Activated CD8-positive, alpha-beta memory T cell treated with anti-CD3 and anti-CD28 coated beads, Interleukin-2, amount 10 ng/mL, durations not matched to agents 7 days and 5 days (primary cell): ENCODE data around the gene MEAK7. TPM values are rescaled to one million over a fixed set of nuclear protein-coding genes. Genes with fewer than 3 reads are reported as not detected.

Experiments
- ATAC-seq: fragments of 150-1000 bp; cut with Tn5 transposase; one replicate; pipeline ENCODE4 v1.10.0; 2021; ENCODE audit warnings: moderate library complexity
- CTCF ChIA-PET: fragments of 350-600 bp; sonication (Branson Sonifier 250); formaldehyde crosslinking; loops from one replicate; lab custom pipeline; 2021; ENCODE audit warnings: antibody characterized with exemption; lab: Charles Lee
- DNase-seq: peaks from one replicate; pipeline ENCODE4 v3.0.0-alpha.2; 2020
- H3K27ac Mint-ChIP-seq: one replicate; pipeline ENCODE4 v1.8.0; 2021; ENCODE audit warnings: mild to moderate bottlenecking, mixed read lengths
- H3K27me3 Mint-ChIP-seq: one replicate; pipeline ENCODE4 v1.8.0; 2021; ENCODE audit warnings: mixed read lengths
- H3K36me3 Mint-ChIP-seq: one replicate; pipeline ENCODE4 v1.8.0; 2021; ENCODE audit warnings: mild to moderate bottlenecking, mixed read lengths
- H3K4me1 Mint-ChIP-seq: one replicate; pipeline ENCODE4 v1.8.0; 2021; ENCODE audit warnings: mixed read lengths
- H3K4me3 Mint-ChIP-seq: one replicate; pipeline ENCODE4 v1.8.0; 2021; ENCODE audit warnings: mild to moderate bottlenecking, moderate library complexity, mixed read lengths
- H3K9me3 Mint-ChIP-seq: one replicate; pipeline ENCODE4 v1.8.0; 2022; ENCODE audit warnings: low read depth, mixed read lengths
- total RNA-seq, 2 experiments: library from RNA; stranded (reverse); gene quantifications; one replicate each; pipeline ENCODE4 v1.2.3, GENCODE V29; 2021

MEAK7 gene
- total RNA-seq, 2 experiments from 2014 or later = 37.9 to 73.9 TPM

DNA sequence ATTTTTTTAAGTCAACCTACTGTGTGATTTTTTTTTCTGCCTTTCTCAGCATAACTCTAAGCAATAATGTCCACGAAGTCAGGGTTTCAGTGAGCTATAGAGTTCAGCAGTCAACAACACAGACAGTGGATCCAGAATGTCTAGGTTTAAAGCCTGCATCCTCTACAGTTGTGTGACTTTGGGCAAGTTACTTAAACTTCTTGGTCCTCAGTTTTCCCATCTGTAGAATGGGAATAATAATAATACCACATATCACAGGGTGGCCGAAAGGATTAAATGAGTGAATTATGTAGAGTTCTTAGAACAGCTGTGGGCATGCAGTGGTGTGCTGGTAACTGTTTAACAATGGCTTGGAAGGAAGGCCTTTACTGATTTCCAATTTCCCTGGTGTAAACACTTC lies 38.8 kb upstream of the MEAK7 start:
- CTCF ChIA-PET = interaction anchor here (1.4 to 1.5 kb wide), 2 partner anchors 10 to 24 kb away, joined by 4 to 5 read pairs; no protein-coding TSS in a partner anchor
- H3K27me3 Mint-ChIP-seq = no peaks in the 10 kb centered on the region
- peak overlapping the region; percentile 39 for H3K27ac Mint-ChIP-seq
- DNase-seq (no peak), ATAC-seq (no peak)
- no peak overlapping the region for H3K4me3 Mint-ChIP-seq
- no peaks in the 10 kb centered on the region for H3K9me3 Mint-ChIP-seq
- H3K36me3 Mint-ChIP-seq = peaks cover 44% of the 10 kb centered on the region
- peaks cover 41% of the 10 kb centered on the region for H3K4me1 Mint-ChIP-seq

DNA sequence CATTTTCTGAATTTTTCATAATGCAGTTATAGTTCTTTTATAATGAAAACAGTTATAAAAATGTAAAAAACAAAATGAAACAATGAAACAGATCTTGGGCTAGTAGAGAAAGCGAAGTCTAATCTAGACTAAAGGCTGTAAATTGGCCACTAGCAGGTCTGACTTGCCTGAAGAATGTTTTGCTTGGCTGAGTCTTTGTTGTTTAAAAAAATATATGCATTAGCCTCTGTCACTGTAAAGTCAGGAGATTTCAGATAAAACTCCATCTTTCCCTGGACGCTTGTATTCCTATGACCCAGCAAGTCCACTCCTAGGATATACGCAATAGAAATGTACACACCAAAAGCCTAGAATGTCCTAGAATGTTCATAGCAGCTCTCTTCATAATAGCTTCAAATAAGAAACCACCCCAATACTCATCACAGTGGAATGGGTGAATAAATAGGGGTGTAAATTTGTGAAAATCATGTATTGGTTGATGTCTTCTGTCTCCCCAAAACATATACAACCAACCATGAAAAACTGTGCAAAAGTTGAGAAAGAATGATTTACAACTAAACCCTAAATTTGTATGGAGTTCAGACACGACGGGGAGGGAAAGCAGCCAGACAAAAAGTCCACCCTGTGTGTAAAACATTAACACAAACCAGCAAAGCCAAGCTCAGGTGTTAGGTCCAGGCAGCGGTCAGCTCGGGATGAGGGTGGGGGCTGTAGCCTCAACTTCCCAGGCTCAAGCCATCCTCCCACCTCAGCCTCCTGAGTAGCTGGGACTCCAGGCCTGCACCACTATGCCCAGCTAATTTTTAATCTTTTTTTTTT lies 37.7 kb upstream of the MEAK7 start:
- H3K27me3 Mint-ChIP-seq = no peaks in the 10 kb centered on the region
- H3K9me3 Mint-ChIP-seq = no peaks in the 10 kb centered on the region
- DNase-seq (no peak), ATAC-seq (no peak)
- peaks cover 34% of the 10 kb centered on the region for H3K4me1 Mint-ChIP-seq
- CTCF ChIA-PET = interaction anchor here (1.0 to 1.5 kb wide), 4 partner anchors 11 to 80 kb away, joined by 3 to 5 read pairs (median 4); no protein-coding TSS in a partner anchor
- H3K27ac Mint-ChIP-seq = no peak overlapping the region
- H3K36me3 Mint-ChIP-seq = peaks cover 45% of the 10 kb centered on the region
- H3K4me3 Mint-ChIP-seq = no peak overlapping the region

DNA sequence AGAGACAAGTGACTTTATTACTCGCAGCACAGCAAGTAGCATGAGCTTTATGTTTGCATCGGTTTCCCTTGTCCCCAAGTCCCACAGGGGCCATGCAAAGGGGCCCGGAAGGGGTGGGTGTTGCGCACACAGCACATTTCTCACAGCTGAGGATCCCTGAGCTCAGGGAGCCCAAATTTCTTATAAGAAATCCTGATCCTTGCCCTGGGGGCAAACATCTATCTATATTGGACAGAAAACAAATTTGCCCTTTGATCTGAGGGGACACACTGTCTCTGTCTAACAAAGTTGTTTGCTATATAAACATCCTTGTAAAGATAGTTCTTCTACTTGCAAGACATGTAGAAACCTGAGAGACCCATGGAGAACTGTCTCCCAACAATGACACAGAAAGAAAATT lies 35.7 kb upstream of the MEAK7 start:
- CTCF ChIA-PET = interaction anchor here (1.1 to 1.6 kb wide), 5 partner anchors 10 to 83 kb away, joined by 3 to 7 read pairs (median 3); no protein-coding TSS in a partner anchor
- Mint-ChIP-seq H3K4me1 (peaks cover 31% of the 10 kb centered on the region), H3K36me3 (peaks cover 40% of the 10 kb centered on the region), H3K9me3 (no peaks in the 10 kb centered on the region), H3K27me3 (no peaks in the 10 kb centered on the region), H3K4me3 (no peak overlapping the region), H3K27ac (peak overlapping the region; percentile 1)
- ATAC-seq (no peak), DNase-seq (no peak)

DNA sequence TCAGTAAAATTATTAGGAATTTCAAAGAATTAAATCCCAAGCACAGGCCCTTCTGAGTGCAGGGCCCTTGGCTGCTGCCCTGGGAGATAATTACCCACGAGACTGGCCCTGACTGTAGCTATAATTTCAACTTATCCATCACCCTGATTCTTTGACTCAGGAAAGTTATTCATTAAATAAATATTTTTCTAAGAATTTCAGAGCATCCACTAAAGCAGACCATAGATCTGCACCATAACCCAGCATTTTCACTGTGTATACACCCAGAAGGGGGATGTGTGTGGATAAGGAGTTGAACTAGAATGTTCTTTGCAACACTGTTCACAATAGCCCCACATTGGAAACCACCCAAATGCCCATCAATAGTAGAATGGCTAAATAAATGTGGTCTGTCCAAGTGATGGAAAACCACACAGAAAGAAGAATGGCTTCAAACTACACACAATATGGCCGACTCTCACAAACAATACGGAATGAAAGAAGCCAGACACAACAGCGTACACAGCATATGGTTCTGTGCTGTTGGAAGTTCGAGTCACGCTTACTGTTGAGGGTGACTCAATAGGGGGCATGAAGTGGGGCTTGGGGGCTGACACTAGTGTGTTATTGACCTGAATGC lies 33.9 kb upstream of the MEAK7 start:
- ATAC-seq (no peak), DNase-seq (no peak)
- H3K4me3 Mint-ChIP-seq = no peak overlapping the region
- H3K9me3 Mint-ChIP-seq = no peaks in the 10 kb centered on the region
- peaks cover 31% of the 10 kb centered on the region for H3K36me3 Mint-ChIP-seq
- CTCF ChIA-PET = no interaction called here
- H3K27ac Mint-ChIP-seq = no peak overlapping the region
- peaks cover 23% of the 10 kb centered on the region for H3K4me1 Mint-ChIP-seq
- no peaks in the 10 kb centered on the region for H3K27me3 Mint-ChIP-seq

DNA sequence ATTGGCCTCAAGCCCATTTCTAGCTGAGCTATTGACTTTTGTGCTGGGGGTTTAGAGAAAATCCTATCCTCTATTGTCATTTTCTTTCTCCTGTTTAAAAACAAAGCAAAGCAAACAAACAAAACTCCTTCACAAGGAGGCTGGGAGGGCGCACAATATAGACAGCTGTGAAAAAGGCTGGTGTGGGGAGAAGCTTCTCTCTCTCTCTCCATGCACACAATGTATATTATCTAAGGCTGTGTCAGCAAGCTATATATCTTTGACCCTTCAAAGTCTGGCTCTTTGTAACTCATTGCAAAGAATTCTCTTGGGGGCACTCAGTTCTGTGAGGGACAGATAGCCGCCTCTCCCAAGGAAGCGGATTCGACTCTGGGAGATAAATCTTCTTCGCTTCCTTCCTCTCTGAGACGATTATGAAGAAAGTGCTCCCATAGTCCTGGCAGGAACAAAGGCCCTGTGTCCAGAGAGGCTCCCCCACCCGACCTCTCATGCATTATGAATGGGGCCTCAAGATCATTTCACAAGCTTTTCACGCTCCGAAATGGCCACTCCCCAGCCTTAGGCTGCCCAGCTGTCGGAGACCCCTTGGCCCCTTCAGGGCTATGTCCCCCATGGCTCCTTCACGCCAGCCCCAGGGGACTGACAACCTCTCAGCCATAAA lies 33.2 kb upstream of the MEAK7 start:
- H3K4me1 Mint-ChIP-seq = peaks cover 26% of the 10 kb centered on the region
- DNase-seq (no peak), ATAC-seq (no peak)
- CTCF ChIA-PET = interaction anchor here (0.8 kb wide), 1 partner anchor 200 kb away, joined by 3 read pairs; no protein-coding TSS in a partner anchor
- H3K9me3 Mint-ChIP-seq = no peaks in the 10 kb centered on the region
- peaks cover 33% of the 10 kb centered on the region for H3K36me3 Mint-ChIP-seq
- no peak overlapping the region for H3K27ac Mint-ChIP-seq
- no peaks in the 10 kb centered on the region for H3K27me3 Mint-ChIP-seq
- no peak overlapping the region for H3K4me3 Mint-ChIP-seq

DNA sequence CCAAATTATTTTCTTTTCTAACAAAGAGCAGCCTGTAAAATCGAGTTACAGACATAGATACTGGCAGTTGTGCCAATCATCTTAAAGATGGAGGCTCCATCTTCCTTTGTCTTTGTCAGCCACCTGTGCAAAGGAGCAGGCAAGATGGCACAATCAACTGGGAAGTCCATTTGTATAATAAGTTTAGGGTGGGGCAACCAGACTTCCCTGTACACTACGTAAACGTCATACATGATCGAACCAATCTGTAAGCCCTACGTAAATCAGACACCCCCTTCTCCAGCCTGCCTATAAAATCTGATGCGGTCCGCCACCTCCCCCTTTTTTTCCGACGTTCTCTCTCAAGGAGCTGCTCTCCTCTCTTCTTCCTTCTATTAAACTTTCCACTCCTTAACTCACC lies 31.4 kb upstream of the MEAK7 start:
- peaks cover 23% of the 10 kb centered on the region for H3K4me1 Mint-ChIP-seq
- CTCF ChIA-PET = no interaction called here
- no peak overlapping the region for H3K4me3 Mint-ChIP-seq
- no peaks in the 10 kb centered on the region for H3K27me3 Mint-ChIP-seq
- no peak for DNase-seq
- peaks cover 5% of the 10 kb centered on the region for H3K9me3 Mint-ChIP-seq
- no peak for ATAC-seq
- peaks cover 46% of the 10 kb centered on the region for H3K36me3 Mint-ChIP-seq
- no peak overlapping the region for H3K27ac Mint-ChIP-seq

DNA sequence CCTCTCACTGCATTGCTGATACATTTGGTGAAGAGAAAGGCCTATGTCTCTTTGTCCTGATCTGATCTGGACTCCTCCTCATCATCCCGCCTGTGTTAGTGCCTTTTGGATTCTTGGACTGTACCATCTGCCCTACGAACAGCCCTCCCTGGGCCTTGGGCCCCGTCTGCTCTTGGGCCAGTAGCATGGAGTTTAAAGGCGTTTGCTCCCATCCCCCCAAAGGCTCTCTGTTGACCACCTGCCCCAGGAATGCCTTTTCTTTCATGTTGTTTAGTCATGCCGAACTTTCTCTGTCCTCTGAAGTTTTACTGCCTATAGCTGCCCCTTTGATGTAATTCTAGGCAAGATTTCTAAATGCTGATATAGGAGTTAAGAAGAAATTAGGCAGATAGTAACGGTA lies 30.9 kb upstream of the MEAK7 start:
- Mint-ChIP-seq H3K36me3 (peaks cover 50% of the 10 kb centered on the region), H3K27ac (no peak overlapping the region), H3K9me3 (peaks cover 7% of the 10 kb centered on the region), H3K27me3 (no peaks in the 10 kb centered on the region), H3K4me1 (peaks cover 23% of the 10 kb centered on the region), H3K4me3 (no peak overlapping the region)
- no peak for ATAC-seq
- CTCF ChIA-PET = no interaction called here
- no peak for DNase-seq

DNA sequence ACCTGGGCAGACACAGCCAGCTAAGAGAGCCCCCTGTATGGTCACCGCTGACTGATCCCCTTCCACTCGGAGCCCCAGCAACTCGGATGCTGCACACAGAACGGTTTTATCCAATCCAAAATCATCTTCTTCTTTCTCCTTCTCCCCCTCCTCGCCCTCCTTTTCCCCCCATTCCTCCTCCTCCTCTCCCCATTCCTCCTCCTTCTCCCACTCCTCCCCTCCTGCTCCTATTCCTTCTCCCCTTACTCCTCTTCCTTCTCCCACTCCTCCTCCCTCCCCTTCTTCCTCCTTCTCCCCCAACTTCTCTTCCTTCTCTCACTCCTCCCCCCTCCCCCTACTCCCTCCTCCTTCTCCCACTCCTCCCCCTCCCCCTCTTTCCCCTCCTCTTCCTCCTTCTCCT lies 30.4 kb upstream of the MEAK7 start:
- DNase-seq (no peak), ATAC-seq (no peak)
- peaks cover 22% of the 10 kb centered on the region for H3K4me1 Mint-ChIP-seq
- no peaks in the 10 kb centered on the region for H3K27me3 Mint-ChIP-seq
- peaks cover 13% of the 10 kb centered on the region for H3K9me3 Mint-ChIP-seq
- peaks cover 55% of the 10 kb centered on the region for H3K36me3 Mint-ChIP-seq
- no peak overlapping the region for H3K27ac Mint-ChIP-seq
- no peak overlapping the region for H3K4me3 Mint-ChIP-seq
- CTCF ChIA-PET = no interaction called here

DNA sequence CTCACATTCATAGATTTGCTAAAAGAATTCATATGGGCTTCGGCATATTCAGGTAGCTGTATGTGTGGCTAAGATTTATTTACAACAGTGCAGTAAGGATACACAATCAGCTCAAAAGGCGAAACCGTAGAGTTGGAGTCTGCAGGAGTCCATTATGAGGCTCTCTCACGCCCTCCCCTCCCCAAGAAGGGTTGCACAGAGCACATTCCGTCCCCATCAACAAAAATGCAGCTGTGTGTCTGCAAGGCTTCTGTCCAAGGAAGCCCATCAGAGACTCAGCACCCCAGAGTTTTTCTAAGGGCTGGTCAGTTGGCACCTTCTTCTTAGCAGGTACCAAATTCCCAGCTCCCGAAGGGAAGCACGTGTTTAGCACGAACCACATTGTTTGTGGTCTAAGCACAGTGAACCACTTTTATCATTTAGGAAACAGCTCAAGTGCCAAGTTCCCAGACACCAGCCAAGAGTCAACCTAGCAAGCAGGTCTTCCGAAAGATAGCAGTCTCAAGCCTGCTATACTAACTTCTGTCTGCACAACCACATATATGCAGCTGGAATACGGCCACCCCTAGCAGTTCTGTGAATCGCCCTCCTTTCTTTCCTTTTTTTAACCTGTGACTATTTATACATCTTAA lies 28.5 kb upstream of the MEAK7 start:
- peaks cover 20% of the 10 kb centered on the region for H3K9me3 Mint-ChIP-seq
- peaks cover 29% of the 10 kb centered on the region for H3K4me1 Mint-ChIP-seq
- no peak for ATAC-seq
- no peak overlapping the region for H3K27ac Mint-ChIP-seq
- no peak overlapping the region for H3K4me3 Mint-ChIP-seq
- no peaks in the 10 kb centered on the region for H3K27me3 Mint-ChIP-seq
- CTCF ChIA-PET = interaction anchor here (1.3 to 1.6 kb wide), 2 partner anchors 13 to 16 kb away, joined by 4 to 5 read pairs; no protein-coding TSS in a partner anchor
- DNase-seq = no peak
- peaks cover 61% of the 10 kb centered on the region for H3K36me3 Mint-ChIP-seq

DNA sequence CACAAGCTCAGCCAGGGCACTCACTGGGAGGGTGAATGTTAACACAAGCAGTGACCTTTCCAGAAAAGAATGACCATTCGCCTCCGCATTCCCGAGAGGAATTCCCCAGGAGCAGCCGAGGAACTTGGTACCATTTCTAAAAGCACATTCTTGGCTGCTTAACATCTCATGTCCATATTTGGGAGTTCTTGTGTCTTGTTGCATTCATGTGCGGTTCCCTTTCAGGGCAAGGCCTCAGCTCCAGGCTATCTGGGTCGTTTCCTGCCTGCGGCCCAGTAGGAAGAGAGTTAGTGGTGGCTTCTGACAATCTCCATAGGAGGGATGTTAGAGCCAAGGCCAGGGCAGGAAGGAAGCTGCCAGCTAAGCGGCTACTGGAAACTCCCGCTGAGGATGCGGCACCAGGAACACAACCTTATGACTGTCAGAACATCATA lies 27.8 kb upstream of the MEAK7 start:
- H3K4me3 Mint-ChIP-seq = no peak overlapping the region
- DNase-seq (no peak), ATAC-seq (no peak)
- peaks cover 55% of the 10 kb centered on the region for H3K36me3 Mint-ChIP-seq
- H3K27me3 Mint-ChIP-seq = no peaks in the 10 kb centered on the region
- peaks cover 33% of the 10 kb centered on the region for H3K4me1 Mint-ChIP-seq
- H3K27ac Mint-ChIP-seq = no peak overlapping the region
- CTCF ChIA-PET = interaction anchor here (1.3 to 1.6 kb wide), 2 partner anchors 12 to 17 kb away, joined by 4 to 5 read pairs; no protein-coding TSS in a partner anchor
- H3K9me3 Mint-ChIP-seq = peaks cover 20% of the 10 kb centered on the region

DNA sequence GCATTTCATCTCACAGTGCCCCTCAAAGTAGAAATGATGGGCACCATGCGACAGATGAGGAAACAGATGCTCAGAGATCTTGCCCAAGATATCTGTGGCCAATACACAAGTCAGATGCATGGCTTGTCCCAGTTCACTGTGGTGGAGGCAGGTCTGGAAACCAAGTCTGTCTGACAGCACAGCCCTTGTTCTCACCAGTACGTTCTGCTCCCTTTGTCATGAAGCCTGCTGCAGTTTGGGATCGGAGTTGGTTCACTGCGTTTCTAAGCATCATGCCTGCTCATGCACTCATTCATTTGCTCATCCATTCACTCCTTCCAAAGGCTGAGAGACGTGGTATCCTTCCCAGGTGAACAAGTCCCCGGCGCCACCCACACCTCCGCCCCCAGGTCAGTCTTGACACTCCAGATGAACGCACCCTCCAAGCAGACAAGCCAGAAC lies 27.2 kb upstream of the MEAK7 start:
- ATAC-seq = no peak
- no peak for DNase-seq
- CTCF ChIA-PET = no interaction called here
- Mint-ChIP-seq H3K4me3 (no peak overlapping the region), H3K4me1 (peaks cover 36% of the 10 kb centered on the region), H3K36me3 (peaks cover 55% of the 10 kb centered on the region), H3K27ac (no peak overlapping the region), H3K27me3 (no peaks in the 10 kb centered on the region), H3K9me3 (peaks cover 20% of the 10 kb centered on the region)

DNA sequence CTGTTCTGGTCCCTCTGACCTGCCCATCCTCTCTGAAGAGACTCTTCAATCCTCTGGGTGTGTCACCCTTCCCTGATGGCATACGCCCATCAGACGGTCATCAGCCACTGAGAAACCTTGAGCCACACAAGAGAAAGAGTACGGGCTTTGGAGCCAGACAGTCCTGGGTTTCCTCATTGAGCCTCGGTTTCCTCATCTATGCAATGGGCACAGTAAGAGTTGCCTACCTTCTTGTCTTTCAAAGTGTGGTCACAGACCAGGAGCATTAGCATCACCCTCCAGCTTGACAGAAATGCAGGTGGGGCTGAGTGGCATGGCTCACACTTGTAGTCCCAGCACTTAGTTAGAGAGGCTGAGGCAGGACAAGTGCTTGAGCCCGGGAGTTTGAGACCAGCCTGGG lies 26.1 kb upstream of the MEAK7 start:
- Mint-ChIP-seq H3K9me3 (peaks cover 20% of the 10 kb centered on the region), H3K36me3 (peaks cover 56% of the 10 kb centered on the region), H3K27ac (no peak overlapping the region), H3K27me3 (no peaks in the 10 kb centered on the region), H3K4me1 (peaks cover 39% of the 10 kb centered on the region), H3K4me3 (no peak overlapping the region)
- CTCF ChIA-PET = no interaction called here
- ATAC-seq = no peak
- no peak for DNase-seq

DNA sequence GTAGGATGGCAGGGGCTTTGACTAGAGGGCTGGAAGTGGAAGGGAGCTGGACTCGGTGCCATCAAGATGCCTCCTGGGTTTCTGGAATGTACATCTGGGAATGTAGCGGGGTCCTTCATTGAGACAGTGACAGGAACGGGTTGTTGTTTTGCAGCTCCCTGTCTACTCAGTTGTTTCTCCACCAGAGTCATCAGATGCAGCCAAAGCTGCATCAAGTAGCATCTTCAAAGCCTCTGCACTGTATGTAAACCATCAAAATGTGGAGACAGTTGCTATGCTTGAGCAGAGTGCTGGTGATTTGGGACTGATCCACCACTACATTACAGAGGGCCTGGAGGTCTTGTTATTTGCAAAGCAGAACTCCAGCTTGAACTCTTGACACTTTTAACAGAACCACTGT lies 25.1 kb upstream of the MEAK7 start:
- no peak for DNase-seq
- no peak overlapping the region for H3K4me3 Mint-ChIP-seq
- peaks cover 55% of the 10 kb centered on the region for H3K36me3 Mint-ChIP-seq

More for the DNA sequence above, 25.1 kb upstream of the MEAK7 start:
- Mint-ChIP-seq H3K4me1 (peaks cover 44% of the 10 kb centered on the region), H3K27ac (no peak overlapping the region), H3K27me3 (no peaks in the 10 kb centered on the region), H3K9me3 (peaks cover 20% of the 10 kb centered on the region)
- ATAC-seq = no peak
- CTCF ChIA-PET = interaction anchor here (1.0 to 2.4 kb wide), 4 partner anchors 10 to 19 kb away, joined by 3 to 7 read pairs (median 4); no protein-coding TSS in a partner anchor
